H1 (cell line): ENCODE results near the gene LRRC19. TPM values are rescaled to one million over a fixed set of nuclear protein-coding genes. Genes with fewer than 3 reads are reported as not detected.

Experiments
- CEBPB ChIP-seq: IDR thresholded peaks from 2 replicates; pipeline ENCODE4 v1.6.1; 2012; ENCODE audit warnings: low read depth, low read length
- HDAC2 ChIP-seq, 2 experiments: fragments of 300-600 bp in 1 of 2; sonication (generic) in 1 of 2; IDR thresholded peaks; 2 replicates each; pipeline ENCODE4 v1.6.1; 2011 to 2012; ENCODE audit warnings: low read depth in 2 of 2, low read length in 2 of 2, mild to moderate bottlenecking in 2 of 2, moderate library complexity in 2 of 2, borderline replicate concordance in 1 of 2, inconsistent platforms in 1 of 2
- KDM4A ChIP-seq: IDR thresholded peaks from one replicate; pipeline ENCODE4 v1.7.1; 2012; ENCODE audit warnings: low read depth, mild to moderate bottlenecking, moderate library complexity, low read length, inconsistent platforms; ENCODE audit not compliant: severe bottlenecking
- MAX ChIP-seq: IDR thresholded peaks from 2 replicates; pipeline ENCODE4 v1.6.1; 2012; ENCODE audit warnings: inconsistent platforms
- POLR2AphosphoS5 ChIP-seq: IDR thresholded peaks from 2 replicates; pipeline ENCODE4 v1.6.1; 2011; ENCODE audit warnings: low read depth, low read length
- RBBP5 ChIP-seq: IDR thresholded peaks from 2 replicates; pipeline ENCODE4 v1.7.1; 2012; ENCODE audit warnings: low read depth, mild to moderate bottlenecking, inconsistent platforms, low read length, moderate library complexity, borderline replicate concordance
- TAF7 ChIP-seq: optimal IDR thresholded peaks from 2 replicates; pipeline ENCODE3; 2011; ENCODE audit warnings: low read depth, mild to moderate bottlenecking, inconsistent platforms, low read length, moderate library complexity, borderline replicate concordance
- YY1 ChIP-seq: IDR thresholded peaks from 2 replicates; pipeline ENCODE4 v1.6.1; 2011; ENCODE audit warnings: low read depth, mild to moderate bottlenecking, low read length
- polyA plus RNA-seq, 7 experiments: library from polyadenylated mRNA; depleted of rRNA in 3 of 7; stranded (reverse) in 5 of 7; unstranded in 2 of 7; fragments of >200 nt in 5 of 7; fragments of 200-250 nt in 2 of 7; gene quantifications; 1 replicate in 5 of 7; 2 replicates in 1 of 7; 4 replicates in 1 of 7; pipeline versions ENCODE4 v1.2.1 to v1.2.3, GENCODE V29; 2011 to 2013; ENCODE audit warnings: missing spikeins in 2 of 7, mixed read lengths in 2 of 7
- total RNA-seq: library from RNA; stranded (reverse); fragmentation: NEBNext Ultra II Directional; extraction: Animal tissue kit (Norgen Biotek cat#: 25700); gene quantifications from 2 replicates; pipeline ENCODE4 v1.2.1, GENCODE V29; 2021

Gene LRRC19
- total and polyA plus RNA-seq, 2 of the 8 experiments (the other 6 are each of a cell fraction or from before 2014, with no cell fraction given) = not detected

- TF ChIP-seq HDAC2 (IDR thresholded peaks at IDR 0.05; ENCODE audit: borderline replicate concordance in 1 of 2, low read depth in 2 of 2, low read length in 2 of 2) (0 out of 4 replicates have a peak, but pooled peaks of 1 of the 2 experiments have one; percentile 66), TAF7 (peak; percentile 30), YY1 (peak; percentile 19; the same call in 1 of the 2 replicates), RBBP5 (peak; percentile 95), KDM4A (peak; percentile 54), MAX (0 out of 2 replicates have a peak, but pooled peaks have one; percentile 31), CEBPB (peak; percentile 52; the same call in 1 of the 2 replicates), POLR2AphosphoS5 (no peak; the same call in 1 of the 2 replicates)
Measured at GRCh38 chr9:26955921-26956859, 49.3 kb downstream of the LRRC19 start, which contains the start of gene IFT74 (continued).
